Tibial artery (tissue), 4 donors: ENCODE data around the gene C1orf53.

Experiments used
- DNase-seq, 2 donors: peaks; one replicate each; pipeline ENCODE4 v3.0.0-alpha.2; 2019
- H3K27ac ChIP-seq, 2 donors: fragments of 200-600 bp; sonication (generic) in 1 of 2; 1 replicate in 1 of 2; 2 replicates in 1 of 2; pipeline ENCODE4 v1.5.1; 2018 to 2019; ENCODE audit warnings: mild to moderate bottlenecking in 1 of 2
- H3K27me3 ChIP-seq, 2 donors: fragments of 200-600 bp; sonication (generic) in 1 of 2; one replicate each; pipeline versions ENCODE4 v1.5.1 to v1.6.0; 2016 to 2019
- H3K36me3 ChIP-seq, 3 donors: fragments of 200-600 bp; sonication (generic) in 2 of 3; one replicate each; pipeline ENCODE4 v1.5.1; 2016 to 2019; ENCODE audit warnings: mild to moderate bottlenecking in 2 of 3
- H3K4me1 ChIP-seq, 4 donors: fragments of 200-600 bp; sonication (generic) in 2 of 4; 1 replicate in 3 of 4; 2 replicates in 1 of 4; pipeline ENCODE4 v1.5.1; 2016 to 2019
- H3K4me3 ChIP-seq, 2 donors: fragments of 200-600 bp; sonication (generic) in 1 of 2; 1 replicate in 1 of 2; 2 replicates in 1 of 2; pipeline ENCODE4 v1.5.1; 2018 to 2019; ENCODE audit warnings: mild to moderate bottlenecking in 2 of 2
- H3K9me3 ChIP-seq, 3 donors: fragments of 200-600 bp; sonication (generic) in 1 of 3; one replicate each; pipeline ENCODE4 v1.5.1; 2016 to 2019
- CTCF ChIP-seq, 2 experiments: fragments of 200-600 bp in 1 of 2; fragments of 450-650 bp in 1 of 2; IDR thresholded peaks; one replicate each; pipeline ENCODE4 v1.5.1; 2017 to 2019; ENCODE audit warnings: antibody characterized with exemption in 2 of 2, mild to moderate bottlenecking in 1 of 2, moderate library complexity in 1 of 2
- intact Hi-C: fragments of 100-400 bp; cut with DNase I; formaldehyde crosslinking; loops from one replicate; pipeline ENCODE4 v1.15.0; 2023; ENCODE audit warnings: low total_unique reads

C1orf53 gene

GRCh38 chr1:197912739-197913494, 10.5 kb downstream of the C1orf53 start:
- Histone ChIP-seq H3K27me3 (peaks cover 3 to 100% of the 10 kb centered on the region in 2 donors), H3K4me3 (no peak overlapping the region), H3K27ac (no peak overlapping the region), H3K36me3 (no peaks in the 10 kb centered on the region), H3K9me3 (no peaks in the 10 kb centered on the region), H3K4me1 (peaks cover 0 to 60% (median 51%) of the 10 kb centered on the region in 4 donors)
- TF ChIP-seq CTCF (IDR thresholded peaks at IDR 0.05), result no peak
- intact Hi-C loops, result no loop called here
- no peak for DNase-seq

GRCh38 chr1:197913495-197914276, 11.3 kb downstream of the C1orf53 start:
- Histone ChIP-seq H3K36me3 (no peaks in the 10 kb centered on the region), H3K27ac (no peak overlapping the region), H3K9me3 (no peaks in the 10 kb centered on the region), H3K4me1 (peaks cover 0 to 65% (median 56%) of the 10 kb centered on the region in 4 donors), H3K27me3 (peaks cover 3 to 98% of the 10 kb centered on the region in 2 donors), H3K4me3 (no peak overlapping the region)
- TF ChIP-seq CTCF (IDR thresholded peaks at IDR 0.05), result no peak
- no peak for DNase-seq
- intact Hi-C loops, result no loop called here

GRCh38 chr1:197914510-197914909, 12.1 kb downstream of the C1orf53 start:
- Histone ChIP-seq H3K27me3 (peaks cover 3 to 98% of the 10 kb centered on the region in 2 donors), H3K4me1 (peaks cover 0 to 72% (median 56%) of the 10 kb centered on the region in 4 donors), H3K9me3 (no peaks in the 10 kb centered on the region), H3K27ac (no peak overlapping the region), H3K4me3 (no peak overlapping the region), H3K36me3 (no peaks in the 10 kb centered on the region)
- intact Hi-C loops, result no loop called here
- DNase-seq, result no peak
- TF ChIP-seq CTCF (IDR thresholded peaks at IDR 0.05), result no peak

- peak overlapping the region; percentile 41 to 52 for H3K4me3 ChIP-seq
- no peaks in the 10 kb centered on the region for H3K36me3 ChIP-seq
- peaks cover 3 to 98% of the 10 kb centered on the region in 2 donors for H3K27me3 ChIP-seq
- no peak overlapping the region for H3K27ac ChIP-seq
- TF ChIP-seq CTCF (IDR thresholded peaks at IDR 0.05), result no peak
- intact Hi-C loops, result no loop called here
- no peak for DNase-seq
- no peaks in the 10 kb centered on the region for H3K9me3 ChIP-seq
- H3K4me1 ChIP-seq, result peaks cover 0 to 77% (median 57%) of the 10 kb centered on the region in 4 donors
These were observed 12.9 kb downstream of the C1orf53 start for GRCh38 chr1:197915260-197915861.

GRCh38 chr1:197915862-197916499, 13.6 kb downstream of the C1orf53 start:
- H3K27ac ChIP-seq, result no peak overlapping the region

More at GRCh38 chr1:197915862-197916499, 13.6 kb downstream of the C1orf53 start:
- Histone ChIP-seq H3K27me3 (peaks cover 3 to 98% of the 10 kb centered on the region in 2 donors), H3K4me1 (peaks cover 0 to 71% (median 53%) of the 10 kb centered on the region in 4 donors), H3K4me3 (peak overlapping the region; percentile 41 to 52), H3K36me3 (no peaks in the 10 kb centered on the region), H3K9me3 (no peaks in the 10 kb centered on the region)
- DNase-seq, result peak; percentile 65 to 71
- intact Hi-C loops, result no loop called here
- peak in 1 of 2 experiments; percentile 26 for TF ChIP-seq CTCF (IDR thresholded peaks at IDR 0.05)
